Measurements from ENCODE around the gene ERBB2. TPM values are rescaled to one million over a fixed set of nuclear protein-coding genes. Genes with fewer than 3 reads are reported as not detected.
"Not testable (repeated sequence)": the region's sequence is repeated elsewhere in the genome, so short reads cannot be mapped to it uniquely, and the experiment has no call there.

The ERBB2 gene
- total RNA-seq, 1 donor from 2014 or later: 96.1 TPM

DNA sequence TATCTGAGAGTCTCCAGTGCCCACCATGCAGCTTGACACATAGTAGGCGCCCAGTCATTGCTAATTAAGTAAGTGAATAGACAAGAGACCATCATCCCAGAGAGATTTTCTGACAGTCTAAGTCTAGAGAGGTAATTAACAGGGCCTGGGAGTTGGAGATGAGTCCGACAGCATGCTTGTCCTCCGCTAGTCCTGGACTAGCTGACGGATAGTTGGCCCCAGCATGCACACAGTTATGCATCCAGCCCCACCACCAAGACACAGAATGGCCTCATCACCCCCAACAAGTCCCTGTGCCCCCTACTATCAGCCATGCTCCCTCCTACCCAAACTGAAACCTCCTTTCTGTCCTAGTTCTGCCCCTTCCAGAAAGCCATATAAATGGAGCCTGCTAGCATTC, 47.9 kb downstream of the ERBB2 start:
- Histone ChIP-seq H3K36me3 (peaks cover 25% of the 10 kb centered on the region), H3K4me1 (peaks cover under 1% of the 10 kb centered on the region), H3K27me3 (ENCODE audit: low read depth) (peaks cover under 1% of the 10 kb centered on the region), H3K27ac (no peak overlapping the region), H3K4me3 (no peak overlapping the region), H3K9me3 (no peaks in the 10 kb centered on the region)
- intact Hi-C loops (cut with DNase I): no loop called here
- peak; percentile 10 for DNase-seq
- no peak for ATAC-seq
- TF ChIP-seq CTCF (IDR thresholded peaks at IDR 0.05): no peak

- ATAC-seq; intact Hi-C loops (cut with DNase I); H3K4me1 ChIP-seq; H3K4me3 ChIP-seq; H3K9me3 ChIP-seq; H3K27me3 ChIP-seq (ENCODE audit: low read depth); H3K27ac ChIP-seq: not testable (repeated sequence)
- peaks cover 23% of the 10 kb centered on the region for H3K36me3 ChIP-seq
- peak; percentile 5 for DNase-seq
Observed at GRCh38 chr17:39748444-39749034, 48.7 kb downstream of the ERBB2 start.

DNA sequence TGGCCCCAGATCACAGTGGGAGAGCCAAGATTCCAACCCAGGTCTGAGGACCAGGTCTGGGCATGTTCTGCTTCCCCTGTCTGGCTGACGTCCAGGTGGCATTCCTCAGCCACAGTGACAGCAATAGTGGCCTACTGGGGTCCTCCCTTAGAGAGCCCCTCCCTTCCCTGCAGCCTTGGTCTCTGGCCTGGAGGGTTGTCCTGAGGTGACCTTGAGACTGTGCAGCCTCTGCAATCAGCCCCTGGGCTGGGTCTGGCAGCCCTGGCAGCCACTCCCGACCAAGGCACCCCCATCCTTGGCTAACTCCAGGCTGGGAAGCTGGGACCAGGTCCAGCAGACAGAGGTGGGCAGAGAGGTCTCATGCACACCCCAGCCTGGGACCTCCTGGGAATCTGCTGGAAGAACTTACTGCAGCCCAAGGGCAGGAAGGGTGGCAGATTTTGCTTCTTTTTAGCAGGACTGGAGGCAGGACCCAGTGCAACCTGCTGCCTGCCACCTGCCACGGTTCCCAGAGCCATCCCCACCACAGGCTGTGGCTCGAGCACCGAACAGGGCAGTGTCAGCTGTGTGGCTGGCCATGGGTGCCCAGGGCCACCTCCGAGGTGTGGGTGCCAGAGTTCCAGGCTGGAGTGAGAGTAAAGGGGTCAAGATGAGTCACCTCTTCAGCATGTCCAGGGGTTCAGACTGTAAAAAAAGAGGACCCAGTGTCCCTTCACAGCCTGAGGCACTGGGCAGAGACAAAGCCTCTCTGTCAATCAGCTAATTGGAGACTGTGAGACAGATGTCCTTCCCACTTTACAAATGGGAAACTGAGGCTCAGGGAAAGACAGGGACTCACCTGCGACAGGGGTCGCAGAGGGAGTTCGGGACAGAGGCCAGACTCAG, 50.5 kb downstream of the ERBB2 start:
- ATAC-seq: no peak
- H3K9me3 ChIP-seq: no peaks in the 10 kb centered on the region
- H3K27ac ChIP-seq: peak overlapping the region; percentile 31
- H3K4me3 ChIP-seq: no peak overlapping the region
- peaks cover 17% of the 10 kb centered on the region for H3K4me1 ChIP-seq
- no peaks in the 10 kb centered on the region for H3K27me3 ChIP-seq (ENCODE audit: low read depth)
- TF ChIP-seq CTCF (IDR thresholded peaks at IDR 0.05): no peak
- intact Hi-C loops (cut with DNase I): no loop called here
- H3K36me3 ChIP-seq: peaks cover 6% of the 10 kb centered on the region
- DNase-seq: peak; percentile 43

- Histone ChIP-seq H3K36me3 (no peaks in the 10 kb centered on the region), H3K9me3 (no peaks in the 10 kb centered on the region), H3K27me3 (ENCODE audit: low read depth) (no peaks in the 10 kb centered on the region), H3K4me3 (no peak overlapping the region), H3K27ac (no peak overlapping the region), H3K4me1 (peaks cover 23% of the 10 kb centered on the region)
- no peak for TF ChIP-seq CTCF (IDR thresholded peaks at IDR 0.05)
- no peak for ATAC-seq
- peak; percentile 14 for DNase-seq
- intact Hi-C loops (cut with DNase I): no loop called here
Observed at GRCh38 chr17:39751016-39751543, 51.2 kb downstream of the ERBB2 start.

GRCh38 chr17:39751637-39752036, 51.8 kb downstream of the ERBB2 start:
- H3K9me3 ChIP-seq: no peaks in the 10 kb centered on the region
- H3K27me3 ChIP-seq (ENCODE audit: low read depth): no peaks in the 10 kb centered on the region
- ATAC-seq (no peak), DNase-seq (no peak)
- intact Hi-C loops (cut with DNase I): no loop called here
- no peak for TF ChIP-seq CTCF (IDR thresholded peaks at IDR 0.05)
- H3K36me3 ChIP-seq: no peaks in the 10 kb centered on the region
- peaks cover 25% of the 10 kb centered on the region for H3K4me1 ChIP-seq
- no peak overlapping the region for H3K4me3 ChIP-seq
- H3K27ac ChIP-seq: no peak overlapping the region

Measured in lower lobe of right lung (tissue), 2 donors.